Measurements from ENCODE around the gene CAPN10. TPM values are rescaled to one million over a fixed set of nuclear protein-coding genes. Genes with fewer than 3 reads are reported as not detected.

Gene CAPN10
- total and polyA plus RNA-seq, 7 donors: 5.0 to 15.0 (median 8.9) TPM

DNA sequence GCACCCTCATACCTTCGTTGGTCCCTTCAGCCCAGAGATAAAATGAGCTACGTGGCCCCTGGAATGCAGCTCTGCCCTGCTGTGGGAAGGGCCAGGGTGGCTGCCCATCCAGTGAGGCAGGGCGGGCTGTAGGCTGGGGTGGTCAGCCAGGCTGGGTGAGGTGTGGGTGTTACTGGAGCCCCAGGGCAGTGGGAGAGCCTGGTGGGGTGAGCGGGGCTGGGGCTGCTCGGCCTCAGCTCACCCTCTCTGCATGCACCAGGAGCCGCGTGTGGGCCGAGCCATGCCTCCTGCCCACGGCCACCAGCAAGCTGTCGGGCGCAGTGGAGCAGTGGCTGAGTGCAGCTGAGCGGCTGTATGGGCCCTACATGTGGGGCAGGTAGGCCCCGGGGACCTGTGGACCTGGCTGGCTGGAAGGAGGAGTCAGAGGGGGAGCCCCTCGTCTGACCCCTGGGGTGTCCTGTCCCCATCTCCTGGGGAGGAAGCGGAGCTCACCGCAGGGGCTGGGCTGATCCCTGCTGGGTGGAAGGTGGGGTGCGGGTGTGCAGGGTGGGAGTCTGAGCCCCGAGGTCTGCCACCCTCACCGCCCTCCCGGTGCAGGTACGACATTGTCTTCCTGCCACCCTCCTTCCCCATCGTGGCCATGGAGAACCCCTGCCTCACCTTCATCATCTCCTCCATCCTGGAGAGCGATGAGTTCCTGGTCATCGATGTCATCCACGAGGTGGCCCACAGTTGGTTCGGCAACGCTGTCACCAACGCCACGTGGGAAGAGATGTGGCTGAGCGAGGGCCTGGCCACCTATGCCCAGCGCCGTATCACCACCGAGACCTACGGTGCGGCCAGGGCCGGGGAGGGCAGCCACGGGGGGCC is 12.8 kb upstream of the CAPN10 start:
- 87 to 93% (median 87%) methylated on average over 36 to 37 of the region's 37 CpGs for WGBS, 3 donors
- no peaks in the 10 kb centered on the region for H3K27me3 ChIP-seq (ENCODE audit: insufficient read depth in 3 of 3, low read length in 2 of 3)
- H3K36me3 ChIP-seq (ENCODE audit: insufficient read depth in 1 of 2, low read depth in 1 of 2): peaks cover 0 to 61% of the 10 kb centered on the region in 2 donors
- H3K4me1 ChIP-seq: peaks cover 13% of the 10 kb centered on the region
- TF ChIP-seq, protein P1, sequence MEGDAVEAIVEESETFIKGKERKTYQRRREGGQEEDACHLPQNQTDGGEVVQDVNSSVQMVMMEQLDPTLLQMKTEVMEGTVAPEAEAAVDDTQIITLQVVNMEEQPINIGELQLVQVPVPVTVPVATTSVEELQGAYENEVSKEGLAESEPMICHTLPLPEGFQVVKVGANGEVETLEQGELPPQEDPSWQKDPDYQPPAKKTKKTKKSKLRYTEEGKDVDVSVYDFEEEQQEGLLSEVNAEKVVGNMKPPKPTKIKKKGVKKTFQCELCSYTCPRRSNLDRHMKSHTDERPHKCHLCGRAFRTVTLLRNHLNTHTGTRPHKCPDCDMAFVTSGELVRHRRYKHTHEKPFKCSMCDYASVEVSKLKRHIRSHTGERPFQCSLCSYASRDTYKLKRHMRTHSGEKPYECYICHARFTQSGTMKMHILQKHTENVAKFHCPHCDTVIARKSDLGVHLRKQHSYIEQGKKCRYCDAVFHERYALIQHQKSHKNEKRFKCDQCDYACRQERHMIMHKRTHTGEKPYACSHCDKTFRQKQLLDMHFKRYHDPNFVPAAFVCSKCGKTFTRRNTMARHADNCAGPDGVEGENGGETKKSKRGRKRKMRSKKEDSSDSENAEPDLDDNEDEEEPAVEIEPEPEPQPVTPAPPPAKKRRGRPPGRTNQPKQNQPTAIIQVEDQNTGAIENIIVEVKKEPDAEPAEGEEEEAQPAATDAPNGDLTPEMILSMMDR (IDR thresholded peaks at IDR 0.05): no peak
- ATAC-seq (no peak), DNase-seq (peak; percentile 10 to 52)
- H3K4me3 ChIP-seq: no peak overlapping the region
- intact Hi-C loops (cut with DNase I): no loop called here
- H3K9me3 ChIP-seq: no peaks in the 10 kb centered on the region
- H3K27ac ChIP-seq: no peak overlapping the region

DNA sequence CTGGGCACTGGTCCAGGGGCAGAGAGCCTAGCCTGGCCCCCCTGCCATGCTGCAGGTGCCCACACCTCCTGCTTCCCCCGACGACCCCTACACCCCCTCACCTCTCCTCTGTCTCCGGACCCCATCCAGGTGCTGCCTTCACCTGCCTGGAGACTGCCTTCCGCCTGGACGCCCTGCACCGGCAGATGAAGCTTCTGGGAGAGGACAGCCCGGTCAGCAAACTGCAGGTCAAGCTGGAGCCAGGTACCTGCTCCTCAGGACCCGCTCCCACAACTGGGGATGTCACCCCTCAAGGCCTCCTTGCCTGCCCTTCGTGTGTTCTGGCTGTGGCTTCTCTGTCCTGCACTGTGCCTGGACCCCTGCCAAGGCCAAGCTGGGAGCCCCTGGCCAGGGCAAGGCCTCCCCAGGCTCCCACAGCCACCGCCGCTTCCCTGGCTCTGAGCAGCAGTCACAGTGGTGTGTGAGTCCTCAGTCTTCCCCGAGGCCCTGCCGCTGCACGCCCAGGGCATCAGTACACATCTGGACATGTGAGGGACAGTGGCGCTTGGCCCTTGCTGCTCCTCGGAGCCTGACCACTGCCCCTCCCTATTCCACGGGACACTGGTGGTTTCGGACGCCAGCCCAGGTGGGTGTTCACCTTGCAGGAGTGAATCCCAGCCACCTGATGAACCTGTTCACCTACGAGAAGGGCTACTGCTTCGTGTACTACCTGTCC is 12.0 kb upstream of the CAPN10 start:
- WGBS, 3 donors: 86 to 87% (median 87%) methylated on average over 20 to 21 of the region's 21 CpGs
- intact Hi-C loops (cut with DNase I): no loop called here
- Histone ChIP-seq H3K4me1 (peaks cover 12% of the 10 kb centered on the region), H3K36me3 (ENCODE audit: insufficient read depth in 1 of 2, low read depth in 1 of 2) (peaks cover 0 to 63% of the 10 kb centered on the region in 2 donors), H3K9me3 (no peaks in the 10 kb centered on the region), H3K4me3 (no peak overlapping the region), H3K27ac (no peak overlapping the region), H3K27me3 (ENCODE audit: insufficient read depth in 3 of 3, low read length in 2 of 3) (no peaks in the 10 kb centered on the region)
- DNase-seq (peak; percentile 19 to 54), ATAC-seq (no peak)
- TF ChIP-seq, protein P1 (IDR thresholded peaks at IDR 0.05): no peak

DNA sequence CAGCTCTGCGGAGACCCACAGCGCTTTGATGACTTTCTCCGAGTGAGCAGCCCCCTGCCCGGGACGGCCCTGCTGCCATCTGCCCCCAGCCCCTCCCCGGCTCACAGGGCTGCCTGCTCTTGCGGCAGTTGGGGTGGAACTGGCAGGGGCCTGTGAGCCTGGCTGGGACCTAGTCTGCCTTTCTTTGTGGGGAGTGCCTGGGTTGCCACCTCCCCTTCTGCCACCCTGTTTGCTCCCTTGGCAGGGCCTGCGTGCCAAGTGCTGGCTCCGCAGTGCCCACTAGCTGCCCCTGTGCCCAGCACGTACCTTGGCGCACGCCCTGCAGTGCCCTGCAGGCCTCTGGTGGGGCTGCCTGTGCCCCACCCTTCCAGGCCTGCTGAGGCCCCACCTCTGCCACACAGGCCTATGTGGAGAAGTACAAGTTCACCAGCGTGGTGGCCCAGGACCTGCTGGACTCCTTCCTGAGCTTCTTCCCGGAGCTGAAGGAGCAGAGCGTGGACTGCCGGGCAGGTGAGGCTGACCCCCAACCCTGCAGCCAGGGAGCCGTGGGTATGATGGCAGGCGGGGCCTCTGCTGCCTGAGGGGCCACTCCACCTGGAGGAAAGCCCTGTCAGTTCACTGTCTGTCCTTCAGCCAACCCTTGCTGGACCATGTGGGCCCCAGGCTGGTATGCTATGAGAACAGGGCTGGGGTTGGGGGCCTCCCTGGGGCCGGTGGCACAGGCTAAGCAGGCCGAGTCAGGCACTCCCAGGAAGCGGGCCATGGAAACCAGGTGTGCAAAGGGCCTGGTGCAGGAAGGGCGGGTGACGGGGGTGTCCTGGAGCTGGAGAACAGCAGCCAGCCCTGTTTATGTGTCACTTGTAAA is 11.2 kb upstream of the CAPN10 start:
- DNase-seq: peak in 1 of 2 donors; percentile 7
- Histone ChIP-seq H3K4me3 (no peak overlapping the region), H3K4me1 (peaks cover 12% of the 10 kb centered on the region), H3K9me3 (no peaks in the 10 kb centered on the region), H3K27ac (no peak overlapping the region), H3K27me3 (ENCODE audit: insufficient read depth in 3 of 3, low read length in 2 of 3) (no peaks in the 10 kb centered on the region), H3K36me3 (ENCODE audit: insufficient read depth in 1 of 2, low read depth in 1 of 2) (peaks cover 0 to 63% of the 10 kb centered on the region in 2 donors)
- intact Hi-C loops (cut with DNase I): no loop called here
- ATAC-seq: no peak
- TF ChIP-seq, protein P1 (IDR thresholded peaks at IDR 0.05): no peak
- WGBS, 3 donors: 77 to 87% (median 81%) methylated on average over 22 to 23 of the region's 23 CpGs

DNA sequence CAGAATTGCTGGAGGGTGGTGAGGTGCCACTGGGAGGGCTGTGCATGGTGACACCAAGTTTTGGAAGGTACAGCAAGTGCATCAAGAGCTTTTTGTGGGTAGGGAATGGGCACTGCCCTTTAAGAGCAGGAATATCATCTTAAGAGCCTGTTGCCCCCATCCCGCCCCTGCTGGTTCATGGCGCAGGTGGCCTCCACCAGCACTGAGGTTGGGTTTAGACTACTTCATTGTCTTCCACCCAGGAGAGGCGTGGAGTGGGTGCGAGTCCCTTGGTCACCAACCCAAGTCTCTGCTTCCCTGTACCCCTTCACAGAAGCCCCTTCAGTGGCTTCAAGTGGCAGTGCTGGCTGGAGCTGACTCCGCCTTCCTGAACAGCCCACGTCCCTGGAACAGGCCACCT is 10.5 kb upstream of the CAPN10 start:
- ATAC-seq: no peak
- peaks cover 0 to 63% of the 10 kb centered on the region in 2 donors for H3K36me3 ChIP-seq (ENCODE audit: insufficient read depth in 1 of 2, low read depth in 1 of 2)
- DNase-seq: no peak

More for the DNA sequence above, 10.5 kb upstream of the CAPN10 start:
- TF ChIP-seq, protein P1 (IDR thresholded peaks at IDR 0.05): no peak
- Histone ChIP-seq H3K27ac (no peak overlapping the region), H3K4me3 (no peak overlapping the region), H3K27me3 (ENCODE audit: insufficient read depth in 3 of 3, low read length in 2 of 3) (no peaks in the 10 kb centered on the region), H3K9me3 (peaks cover under 1% of the 10 kb centered on the region), H3K4me1 (peaks cover 13% of the 10 kb centered on the region)
- intact Hi-C loops (cut with DNase I): no loop called here
- 72 to 82% (median 77%) methylated on average over 6 of the region's 6 CpGs for WGBS, 3 donors
